MG63 (cell line): ENCODE measurements around the gene DAAM1. TPM values are rescaled to one million over a fixed set of nuclear protein-coding genes. Genes with fewer than 3 reads are reported as not detected.

Source experiments
- DNase-seq: peaks from one replicate; pipeline ENCODE4 v3.0.0-alpha.2; 2020
- H3K27me3 ChIP-seq: fragments of 250-450 bp; sonication (Bioruptor Pico); 2 replicates; pipeline ENCODE4 v1.5.1; 2020; ENCODE audit warnings: mild to moderate bottlenecking, moderate library complexity
- H3K36me3 ChIP-seq: fragments of 250-450 bp; sonication (Bioruptor Pico); 2 replicates; pipeline ENCODE4 v1.5.1; 2020; ENCODE audit warnings: mild to moderate bottlenecking, moderate library complexity
- H3K4me3 ChIP-seq: fragments of 250-450 bp; sonication (Bioruptor Pico); 2 replicates; pipeline ENCODE4 v1.5.1; 2020; ENCODE audit warnings: mild to moderate bottlenecking, moderate library complexity
- H3K9me3 ChIP-seq: fragments of 250-450 bp; sonication (Bioruptor Pico); 2 replicates; pipeline ENCODE4 v1.5.1; 2020; ENCODE audit warnings: mild to moderate bottlenecking, moderate library complexity
- total RNA-seq: library from RNA; depleted of rRNA; stranded (reverse); fragments of >200 nt; shearing (Covaris generic); gene quantifications from 2 replicates; pipeline ENCODE4 v1.2.3, GENCODE V29; 2014; ENCODE audit warnings: low replicate concordance

DAAM1 gene
- total RNA-seq, 1 experiment from 2014 or later: 5.2 TPM

DNA sequence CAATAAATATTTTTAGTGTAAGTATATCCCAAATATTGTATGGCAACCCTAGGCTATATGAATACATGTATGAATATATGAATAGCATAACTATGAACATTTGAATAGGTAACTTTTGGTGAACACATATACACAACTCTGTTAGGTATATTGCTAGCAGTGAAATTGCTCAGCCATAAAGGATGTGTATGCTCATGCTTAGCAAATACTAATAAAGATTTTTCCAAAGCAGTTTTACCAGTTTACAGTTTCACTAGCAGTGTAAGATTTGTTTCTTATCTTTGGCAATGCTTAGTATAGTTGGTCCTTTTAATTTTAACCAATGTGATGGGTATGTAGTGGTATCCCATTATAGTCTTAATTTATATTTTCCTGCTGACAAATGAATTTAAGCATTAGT lies 5.3 kb upstream of the DAAM1 start:
- no peaks in the 10 kb centered on the region for H3K9me3 ChIP-seq
- no peaks in the 10 kb centered on the region for H3K36me3 ChIP-seq
- no peak overlapping the region for H3K4me3 ChIP-seq
- DNase-seq: no peak
- peaks cover 9% of the 10 kb centered on the region for H3K27me3 ChIP-seq

GRCh38 chr14:59184396-59184795 lies 4.1 kb upstream of the DAAM1 start:
- DNase-seq: no peak
- no peaks in the 10 kb centered on the region for H3K9me3 ChIP-seq
- peaks cover 9% of the 10 kb centered on the region for H3K27me3 ChIP-seq
- H3K4me3 ChIP-seq: no peak overlapping the region
- no peaks in the 10 kb centered on the region for H3K36me3 ChIP-seq

- Histone ChIP-seq H3K27me3 (peaks cover 9% of the 10 kb centered on the region), H3K4me3 (no peak overlapping the region), H3K36me3 (no peaks in the 10 kb centered on the region), H3K9me3 (no peaks in the 10 kb centered on the region)
- DNase-seq: no peak
These were observed 2.8 kb upstream of the DAAM1 start for GRCh38 chr14:59185676-59186075.

GRCh38 chr14:59186306-59186705 lies 2.2 kb upstream of the DAAM1 start:
- no peak overlapping the region for H3K4me3 ChIP-seq
- no peaks in the 10 kb centered on the region for H3K9me3 ChIP-seq
- no peak for DNase-seq
- no peaks in the 10 kb centered on the region for H3K36me3 ChIP-seq
- H3K27me3 ChIP-seq: peaks cover 9% of the 10 kb centered on the region

GRCh38 chr14:59187118-59187517 lies 1.3 kb upstream of the DAAM1 start:
- H3K4me3 ChIP-seq: no peak overlapping the region
- no peak for DNase-seq
- no peaks in the 10 kb centered on the region for H3K9me3 ChIP-seq

GRCh38 chr14:59187802-59188460 lies 536 bp upstream of the DAAM1 start:
- Histone ChIP-seq H3K9me3 (no peaks in the 10 kb centered on the region), H3K27me3 (peaks cover 9% of the 10 kb centered on the region), H3K36me3 (no peaks in the 10 kb centered on the region), H3K4me3 (peak overlapping the region; percentile 85)
- no peak for DNase-seq

More at GRCh38 chr14:59187118-59187517, 1.3 kb upstream of the DAAM1 start:
- Histone ChIP-seq H3K27me3 (peaks cover 9% of the 10 kb centered on the region), H3K36me3 (no peaks in the 10 kb centered on the region)

DNA sequence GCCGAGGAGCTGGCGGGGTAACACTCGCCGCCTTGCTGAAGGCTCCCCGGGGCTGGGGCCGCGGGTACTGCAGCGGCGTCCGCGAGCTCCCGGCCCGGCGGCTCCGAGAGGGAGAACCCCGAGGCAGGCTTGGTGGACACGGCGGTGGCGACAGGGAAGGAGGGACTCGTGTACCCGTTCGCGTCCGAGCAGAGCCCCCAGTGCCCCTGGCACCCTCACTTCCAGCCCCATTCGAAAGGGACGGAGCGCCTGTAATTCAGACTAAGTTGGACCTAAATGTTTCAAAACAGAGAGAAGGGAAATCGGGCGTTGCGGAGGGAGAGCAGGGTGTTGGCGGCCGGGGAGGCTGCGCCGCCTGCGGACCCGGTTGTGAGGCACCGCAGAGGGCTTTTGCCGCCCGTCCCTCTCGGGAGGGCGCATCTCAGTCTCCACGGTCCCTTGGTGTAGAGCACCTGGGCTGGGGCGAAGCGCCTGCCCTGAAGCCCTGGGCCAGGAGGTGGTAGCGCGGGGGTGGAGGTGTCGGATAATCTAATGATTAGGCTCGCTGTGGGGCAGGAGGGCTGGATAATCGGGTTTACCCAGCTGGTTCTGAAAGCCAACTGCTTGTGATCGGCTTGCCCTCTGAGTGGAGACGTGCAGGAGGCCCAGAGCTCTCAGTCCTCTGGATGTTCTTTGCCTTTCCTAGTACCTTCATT lies 771 bp downstream of the DAAM1 start:
- no peaks in the 10 kb centered on the region for H3K9me3 ChIP-seq
- DNase-seq: no peak

DNA sequence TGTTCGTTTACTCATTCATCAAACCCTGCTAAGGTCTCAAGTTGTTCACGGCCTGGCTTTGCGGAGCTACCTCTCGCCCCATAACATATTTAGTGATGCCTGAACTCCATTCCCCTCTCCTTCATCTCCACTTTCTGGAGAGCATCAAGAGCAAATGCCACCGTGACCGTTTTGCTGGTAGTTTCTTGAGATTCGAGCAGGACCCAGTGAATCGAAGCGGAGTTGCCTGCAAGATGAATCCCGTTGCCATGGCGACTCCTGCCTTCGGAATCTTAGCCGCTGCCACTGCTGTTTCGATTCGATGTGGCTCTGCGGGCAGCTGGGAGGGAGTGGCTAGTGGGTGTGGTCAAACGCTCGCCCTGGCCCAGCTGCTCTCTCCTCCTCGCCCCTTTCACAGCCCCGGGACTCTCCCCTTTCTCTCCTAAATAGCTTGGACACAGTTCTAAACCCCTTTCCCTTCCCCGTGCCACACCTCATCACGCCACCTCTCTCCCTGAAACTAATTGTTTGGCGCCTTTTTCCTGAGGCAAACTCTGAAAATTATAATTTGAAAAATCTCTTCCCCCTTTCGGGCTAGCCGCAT lies 1.4 kb downstream of the DAAM1 start:
- Histone ChIP-seq H3K9me3 (no peaks in the 10 kb centered on the region), H3K36me3 (no peaks in the 10 kb centered on the region), H3K4me3 (peak overlapping the region; percentile 85), H3K27me3 (peaks cover 9% of the 10 kb centered on the region)
- peak; percentile 71 for DNase-seq

More for the DNA sequence above, 771 bp downstream of the DAAM1 start:
- H3K4me3 ChIP-seq: peak overlapping the region; percentile 85
- H3K36me3 ChIP-seq: no peaks in the 10 kb centered on the region
- peaks cover 9% of the 10 kb centered on the region for H3K27me3 ChIP-seq

DNA sequence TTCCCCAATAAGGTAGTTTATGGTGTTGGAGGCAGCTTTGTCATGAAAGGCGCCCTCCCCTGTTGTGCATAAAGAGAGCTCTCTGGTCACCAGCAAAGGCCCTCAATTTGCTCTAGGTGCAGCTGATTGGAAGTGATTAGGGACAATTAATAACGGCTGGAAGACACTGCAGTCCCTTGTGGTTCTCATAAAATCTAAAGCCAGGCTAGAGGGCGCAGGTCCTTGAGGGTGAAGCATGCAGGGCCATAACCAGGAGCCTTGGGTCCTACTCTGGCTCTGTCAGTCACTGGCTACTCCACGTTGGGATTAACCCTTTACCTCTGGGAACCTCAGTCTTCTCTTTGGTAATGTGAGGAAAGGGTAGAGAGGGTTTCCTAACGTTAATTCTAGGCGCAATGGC lies 1.9 kb downstream of the DAAM1 start:
- no peaks in the 10 kb centered on the region for H3K36me3 ChIP-seq
- DNase-seq: no peak
- H3K9me3 ChIP-seq: no peaks in the 10 kb centered on the region
- peak overlapping the region; percentile 85 for H3K4me3 ChIP-seq
- peaks cover 9% of the 10 kb centered on the region for H3K27me3 ChIP-seq

GRCh38 chr14:59195912-59196311 lies 7.4 kb downstream of the DAAM1 start:
- no peaks in the 10 kb centered on the region for H3K36me3 ChIP-seq
- no peak for DNase-seq
- H3K9me3 ChIP-seq: no peaks in the 10 kb centered on the region
- no peaks in the 10 kb centered on the region for H3K27me3 ChIP-seq
- no peak overlapping the region for H3K4me3 ChIP-seq

DNA sequence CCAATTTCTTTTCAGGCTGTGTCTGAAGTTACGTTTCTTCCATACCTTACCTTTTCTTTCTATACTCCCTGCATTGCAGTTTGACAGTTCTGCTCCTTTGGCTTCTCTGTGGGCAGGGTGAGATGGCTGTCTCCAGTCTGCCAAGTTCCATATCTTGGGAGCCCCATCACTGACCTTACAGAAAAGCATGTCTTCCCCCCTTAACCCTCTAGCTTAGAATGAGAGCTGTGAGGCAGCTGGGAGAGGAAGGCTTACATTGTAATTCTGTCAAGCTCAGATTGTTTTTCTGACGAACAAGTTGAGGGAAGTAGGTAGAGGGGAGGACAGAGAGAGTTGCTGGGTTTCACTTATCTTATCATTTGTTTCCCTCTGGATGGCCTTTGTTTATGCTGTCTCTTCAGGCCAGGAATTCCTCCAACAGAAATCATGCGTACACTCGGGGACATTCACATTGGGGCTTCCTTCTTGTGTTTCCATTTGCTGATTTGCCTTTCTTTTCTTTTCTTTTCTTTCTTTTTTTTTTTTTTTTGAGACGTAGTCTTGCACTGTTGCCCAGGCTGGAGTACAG lies 9.3 kb downstream of the DAAM1 start:
- Histone ChIP-seq H3K4me3 (no peak overlapping the region), H3K27me3 (no peaks in the 10 kb centered on the region), H3K9me3 (no peaks in the 10 kb centered on the region), H3K36me3 (no peaks in the 10 kb centered on the region)
- DNase-seq: no peak

GRCh38 chr14:59199205-59199604 lies 10.7 kb downstream of the DAAM1 start:
- Histone ChIP-seq H3K27me3 (no peaks in the 10 kb centered on the region), H3K9me3 (no peaks in the 10 kb centered on the region), H3K4me3 (no peak overlapping the region), H3K36me3 (no peaks in the 10 kb centered on the region)
- no peak for DNase-seq

GRCh38 chr14:59199614-59200013 lies 11.1 kb downstream of the DAAM1 start:
- no peaks in the 10 kb centered on the region for H3K36me3 ChIP-seq
- DNase-seq: no peak
- H3K27me3 ChIP-seq: no peaks in the 10 kb centered on the region

GRCh38 chr14:59200195-59200594 lies 11.7 kb downstream of the DAAM1 start:
- Histone ChIP-seq H3K27me3 (no peaks in the 10 kb centered on the region), H3K9me3 (no peaks in the 10 kb centered on the region), H3K36me3 (no peaks in the 10 kb centered on the region), H3K4me3 (no peak overlapping the region)
- DNase-seq: no peak

More at GRCh38 chr14:59199614-59200013, 11.1 kb downstream of the DAAM1 start:
- Histone ChIP-seq H3K9me3 (no peaks in the 10 kb centered on the region), H3K4me3 (no peak overlapping the region)

DNA sequence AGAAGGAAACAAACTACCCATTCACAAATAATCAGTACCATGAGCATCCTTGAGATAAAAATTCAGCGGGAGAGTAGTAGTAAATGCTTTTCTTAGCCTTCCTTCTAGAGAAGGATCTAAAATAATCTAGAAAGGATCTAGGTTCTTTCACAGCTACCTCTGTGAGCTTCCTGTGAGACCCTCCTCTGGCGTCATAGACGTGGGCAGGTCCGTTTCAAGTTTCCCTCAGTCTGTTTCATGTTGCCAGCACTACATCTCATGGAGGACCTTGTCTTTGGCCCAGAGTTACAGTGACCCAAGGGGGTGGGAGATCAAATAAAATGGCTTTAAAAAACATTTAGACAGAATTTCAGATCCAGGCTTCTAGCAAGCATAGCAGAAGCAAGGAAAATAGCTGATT lies 13.6 kb downstream of the DAAM1 start:
- Histone ChIP-seq H3K9me3 (no peaks in the 10 kb centered on the region), H3K36me3 (no peaks in the 10 kb centered on the region), H3K4me3 (no peak overlapping the region), H3K27me3 (no peaks in the 10 kb centered on the region)
- no peak for DNase-seq

- no peak for DNase-seq
- no peaks in the 10 kb centered on the region for H3K9me3 ChIP-seq
- H3K4me3 ChIP-seq: no peak overlapping the region
- no peaks in the 10 kb centered on the region for H3K27me3 ChIP-seq
- H3K36me3 ChIP-seq: no peaks in the 10 kb centered on the region
These were observed 15.8 kb downstream of the DAAM1 start for GRCh38 chr14:59204305-59204704.

GRCh38 chr14:59206892-59207291 lies 18.4 kb downstream of the DAAM1 start:
- Histone ChIP-seq H3K9me3 (no peaks in the 10 kb centered on the region), H3K27me3 (no peaks in the 10 kb centered on the region), H3K4me3 (no peak overlapping the region), H3K36me3 (no peaks in the 10 kb centered on the region)
- DNase-seq: no peak
